B cell (primary cell): ENCODE results near the gene MCUB. TPM values are rescaled to one million over a fixed set of nuclear protein-coding genes. Genes with fewer than 3 reads are reported as not detected.

Experiments
- ATAC-seq: fragments of 200-7000 bp; cut with Tn5 transposase; one replicate; pipeline ENCODE4 v1.10.0; 2021; ENCODE audit warnings: low read depth, mild to moderate bottlenecking, moderate number of reproducible peaks, moderate library complexity
- CTCF ChIA-PET: fragments of 350-600 bp; sonication (Branson Sonifier 250); formaldehyde crosslinking; loops from one replicate; lab custom pipeline; 2021; ENCODE audit warnings: antibody characterized with exemption, inconsistent platforms; lab: Charles Lee
- POLR2A ChIA-PET: fragments of 350-600 bp; sonication (Branson Sonifier 250); formaldehyde crosslinking; loops from one replicate; lab custom pipeline; 2021; ENCODE audit warnings: antibody characterized with exemption; lab: Charles Lee
- DNase-seq: peaks from one replicate; pipeline ENCODE4 v3.0.0; 2013
- H2AFZ ChIP-seq: 2 replicates; pipeline ENCODE4 v1.6.1; 2012; ENCODE audit warnings: mild to moderate bottlenecking, low read depth, low read length; ENCODE audit not compliant: insufficient read depth, poor library complexity, severe bottlenecking
- H3K27ac ChIP-seq, 2 donors: 1 replicate in 1 of 2; 2 replicates in 1 of 2; pipeline ENCODE4 v1.5.1; 2012 to 2013; ENCODE audit warnings: low read length in 2 of 2, mild to moderate bottlenecking in 2 of 2, moderate library complexity in 1 of 2
- H3K27me3 ChIP-seq, 4 experiments: fragments of 200-600 bp in 1 of 4; sonication (generic) in 1 of 4; replicated peaks in 1 of 4; 1 replicate in 2 of 4; 2 replicates in 2 of 4; pipeline versions ENCODE4 v1.6.1 to v1.7.0; 2013 to 2016; ENCODE audit warnings: low read length in 3 of 4, mild to moderate bottlenecking in 2 of 4, mixed read lengths in 1 of 4, moderate library complexity in 1 of 4; ENCODE audit not compliant: insufficient read depth in 4 of 4, control insufficient read depth in 3 of 4; ENCODE audit errors: control extremely low read depth in 1 of 4
- H3K36me3 ChIP-seq, 2 experiments: replicated peaks in 1 of 2; 1 replicate in 1 of 2; 2 replicates in 1 of 2; pipeline versions ENCODE4 v1.6.1 to v1.7.1; 2013; ENCODE audit warnings: low read length in 1 of 2; ENCODE audit not compliant: insufficient read depth in 2 of 2, control insufficient read depth in 1 of 2; ENCODE audit errors: control extremely low read depth in 1 of 2, extremely low read depth in 1 of 2
- H3K4me1 ChIP-seq, 2 donors: fragments of 200-600 bp in 1 of 2; sonication (generic) in 1 of 2; 1 replicate in 1 of 2; 2 replicates in 1 of 2; pipeline versions ENCODE4 v1.5.1 to v1.6.1; 2013 to 2017; ENCODE audit warnings: low read length in 2 of 2; ENCODE audit not compliant: control insufficient read depth in 2 of 2, insufficient read depth in 2 of 2
- H3K4me2 ChIP-seq: replicated peaks from 2 replicates; pipeline ENCODE3; 2012; ENCODE audit warnings: mild to moderate bottlenecking, low read depth, low read length; ENCODE audit not compliant: poor library complexity, severe bottlenecking
- H3K4me3 ChIP-seq, 5 experiments: fragments of 200-600 bp in 1 of 5; sonication (generic) in 1 of 5; 1 replicate in 3 of 5; 2 replicates in 2 of 5; pipeline versions ENCODE4 v1.5.1 to v1.7.0; 2011 to 2016; ENCODE audit warnings: low read length in 4 of 5, mild to moderate bottlenecking in 4 of 5, low read depth in 2 of 5, control low read depth in 1 of 5, moderate library complexity in 1 of 5; ENCODE audit not compliant: insufficient read depth in 1 of 5; ENCODE audit errors: control extremely low read depth in 1 of 5, extremely low read depth in 1 of 5
- H3K79me2 ChIP-seq: fragments of 200-600 bp; sonication (generic); one replicate; pipeline ENCODE4 v1.6.0; 2016; ENCODE audit warnings: low read length; ENCODE audit not compliant: control insufficient read depth, insufficient read depth
- H3K9ac ChIP-seq: fragments of 200-600 bp; sonication (generic); 2 replicates; pipeline ENCODE4 v1.6.1; 2017; ENCODE audit warnings: mild to moderate bottlenecking, low read length, moderate library complexity
- H3K9me3 ChIP-seq, 3 donors: one replicate each; pipeline versions ENCODE4 v1.6.1 to v1.7.1; 2013; ENCODE audit warnings: low read length in 2 of 3; ENCODE audit not compliant: control insufficient read depth in 2 of 3, insufficient read depth in 1 of 3; ENCODE audit errors: control extremely low read depth in 1 of 3
- H4K20me1 ChIP-seq: 2 replicates; pipeline ENCODE4 v1.6.0; 2012; ENCODE audit warnings: mild to moderate bottlenecking, low read length; ENCODE audit not compliant: insufficient read depth, control insufficient read depth, poor library complexity, severe bottlenecking
- H3K27ac Mint-ChIP-seq: one replicate; pipeline ENCODE4 v1.8.0; 2021; ENCODE audit warnings: mixed read lengths
- H3K27me3 Mint-ChIP-seq: one replicate; pipeline ENCODE4 v1.8.0; 2021; ENCODE audit warnings: mixed read lengths
- H3K4me1 Mint-ChIP-seq: one replicate; pipeline ENCODE4 v1.8.0; 2021; ENCODE audit warnings: mixed read lengths
- H3K4me3 Mint-ChIP-seq: one replicate; pipeline ENCODE4 v1.8.0; 2021; ENCODE audit warnings: mixed read lengths
- H3K9me3 Mint-ChIP-seq: one replicate; pipeline ENCODE4 v1.8.0; 2022; ENCODE audit warnings: mixed read lengths; ENCODE audit not compliant: insufficient read depth
- EZH2 ChIP-seq: IDR thresholded peaks from 2 replicates; pipeline ENCODE4 v1.6.1; 2012; ENCODE audit warnings: borderline replicate concordance, low read depth, mild to moderate bottlenecking, moderate library complexity, low read length; ENCODE audit not compliant: insufficient read depth, poor library complexity, severe bottlenecking
- whole genome bisulfite sequencing: methylation state at CpG from one replicate; pipeline ENCODE4 v1.1.5; 2013; ENCODE audit warnings: missing lambda C conversion rate; ENCODE audit not compliant: insufficient coverage; 5-methylcytosine and 5-hydroxymethylcytosine counted together
- intact Hi-C: fragments of 100-400 bp; cut with micrococcal nuclease; formaldehyde crosslinking; loops from one replicate; pipeline ENCODE4 v1.10.0; 2022
- polyA plus RNA-seq: library from polyadenylated mRNA; depleted of rRNA; stranded (reverse); fragments of >200 nt; gene quantifications from 2 replicates; pipeline ENCODE4 v1.2.3, GENCODE V29; 2012
- total RNA-seq, 2 donors: library from RNA; stranded (reverse); fragments of 120-200 nt in 1 of 2; gene quantifications; 1 replicate in 1 of 2; 2 replicates in 1 of 2; pipeline versions ENCODE4 v1.2.3 to v1.2.4, GENCODE V29; 2013 to 2022
- TF ChIP-seq, protein P1 (sequence below): fragments of 200-600 bp; IDR thresholded peaks from one replicate; pipeline ENCODE4 v1.8.0; 2022; ENCODE audit warnings: antibody characterized with exemption, mild to moderate bottlenecking

Gene MCUB
- total and polyA plus RNA-seq, 2 donors (not counting 1 experiment from before 2014, with no cell fraction given): 59.3 to 114 TPM

DNA sequence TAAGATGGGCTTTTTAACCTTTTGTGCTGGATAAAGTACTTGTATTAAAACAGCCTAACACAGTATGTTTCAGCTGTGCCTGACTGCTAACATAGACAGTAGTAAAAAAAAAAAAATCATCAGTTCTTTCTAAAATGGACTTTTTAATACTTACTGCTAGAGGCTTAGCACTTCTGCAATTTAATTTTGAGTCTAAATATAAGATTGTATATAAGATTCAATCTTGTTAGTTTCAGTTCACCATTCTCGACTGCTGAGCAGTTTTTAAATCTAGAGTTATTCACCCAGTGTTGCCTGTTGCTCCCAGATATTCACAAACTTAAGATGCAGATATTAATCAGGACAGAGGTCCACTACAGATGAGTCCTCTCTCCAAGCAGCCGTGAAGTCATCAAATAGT, 163.1 kb downstream of the MCUB start:
- no peak for ATAC-seq
- Histone ChIP-seq H4K20me1 (no peaks in the 10 kb centered on the region), H3K9ac (no peak overlapping the region), H3K4me3 (no peak overlapping the region), H3K79me2 (peaks cover 49% of the 10 kb centered on the region), H3K27me3 (no peaks in the 10 kb centered on the region), H3K4me2 (no peak overlapping the region), H2AFZ (no peak overlapping the region), H3K9me3 (no peaks in the 10 kb centered on the region), H3K36me3 (peaks cover 0 to 3% of the 10 kb centered on the region in 2 experiments), H3K4me1 (peaks cover 8 to 12% of the 10 kb centered on the region in 2 donors), H3K27ac (peak overlapping the region; percentile 7 to 27)
- peaks cover 11% of the 10 kb centered on the region for H3K4me1 Mint-ChIP-seq
- DNase-seq: no peak
- ChIA-PET POLR2A (no interaction called here), CTCF (no interaction called here)
- H3K4me3 Mint-ChIP-seq: no peak overlapping the region
- intact Hi-C loops: no loop called here
- TF ChIP-seq EZH2: no peak
- TF ChIP-seq, protein P1, sequence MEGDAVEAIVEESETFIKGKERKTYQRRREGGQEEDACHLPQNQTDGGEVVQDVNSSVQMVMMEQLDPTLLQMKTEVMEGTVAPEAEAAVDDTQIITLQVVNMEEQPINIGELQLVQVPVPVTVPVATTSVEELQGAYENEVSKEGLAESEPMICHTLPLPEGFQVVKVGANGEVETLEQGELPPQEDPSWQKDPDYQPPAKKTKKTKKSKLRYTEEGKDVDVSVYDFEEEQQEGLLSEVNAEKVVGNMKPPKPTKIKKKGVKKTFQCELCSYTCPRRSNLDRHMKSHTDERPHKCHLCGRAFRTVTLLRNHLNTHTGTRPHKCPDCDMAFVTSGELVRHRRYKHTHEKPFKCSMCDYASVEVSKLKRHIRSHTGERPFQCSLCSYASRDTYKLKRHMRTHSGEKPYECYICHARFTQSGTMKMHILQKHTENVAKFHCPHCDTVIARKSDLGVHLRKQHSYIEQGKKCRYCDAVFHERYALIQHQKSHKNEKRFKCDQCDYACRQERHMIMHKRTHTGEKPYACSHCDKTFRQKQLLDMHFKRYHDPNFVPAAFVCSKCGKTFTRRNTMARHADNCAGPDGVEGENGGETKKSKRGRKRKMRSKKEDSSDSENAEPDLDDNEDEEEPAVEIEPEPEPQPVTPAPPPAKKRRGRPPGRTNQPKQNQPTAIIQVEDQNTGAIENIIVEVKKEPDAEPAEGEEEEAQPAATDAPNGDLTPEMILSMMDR: no peak
- WGBS: 100% methylated on average over 1 of the region's 2 CpGs
- H3K27me3 Mint-ChIP-seq: no peaks in the 10 kb centered on the region
- no peaks in the 10 kb centered on the region for H3K9me3 Mint-ChIP-seq
- peak overlapping the region; percentile 15 for H3K27ac Mint-ChIP-seq

DNA sequence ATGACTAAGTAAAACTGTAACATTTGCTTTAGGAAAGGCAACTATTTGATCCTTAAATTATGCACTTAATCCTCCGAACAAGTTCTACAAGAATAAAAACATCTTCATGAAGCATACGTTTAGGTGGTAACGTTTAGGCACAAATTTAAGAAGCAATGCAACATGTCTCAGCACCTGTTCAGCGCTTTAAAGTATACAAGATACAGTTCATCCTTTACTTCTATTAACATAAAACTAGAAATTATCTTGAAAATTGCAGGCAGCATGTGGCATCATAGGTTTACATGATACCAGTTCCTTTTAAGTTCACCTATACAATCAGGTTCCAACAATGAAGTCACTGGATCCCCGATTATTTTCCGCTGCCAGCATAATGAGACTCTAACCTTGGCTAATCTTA, 168.3 kb downstream of the MCUB start:
- no peak overlapping the region for H3K9ac ChIP-seq

More for the DNA sequence above, 168.3 kb downstream of the MCUB start:
- POLR2A ChIA-PET: no interaction called here
- WGBS: 100% methylated on average over 3 of the region's 6 CpGs
- Mint-ChIP-seq H3K27ac (no peak overlapping the region), H3K27me3 (no peaks in the 10 kb centered on the region), H3K4me1 (peaks cover 15% of the 10 kb centered on the region), H3K9me3 (no peaks in the 10 kb centered on the region), H3K4me3 (peak overlapping the region; percentile 94)
- CTCF ChIA-PET: no interaction called here
- Histone ChIP-seq H3K9me3 (no peaks in the 10 kb centered on the region), H3K27ac (no peak overlapping the region), H4K20me1 (no peaks in the 10 kb centered on the region), H2AFZ (no peak overlapping the region), H3K36me3 (no peaks in the 10 kb centered on the region), H3K27me3 (no peaks in the 10 kb centered on the region), H3K4me3 (no peak overlapping the region), H3K4me2 (no peak overlapping the region), H3K4me1 (peaks cover 6 to 12% of the 10 kb centered on the region in 2 donors), H3K79me2 (peaks cover 32% of the 10 kb centered on the region)
- TF ChIP-seq, protein P1: no peak
- TF ChIP-seq EZH2: no peak
- no peak for ATAC-seq
- DNase-seq: no peak
- intact Hi-C loops: no loop called here
